PFSK-1 (cell line): ENCODE data around the gene KISS1R.
A peak's percentile ranks its signal among the peaks of the same experiment; 100 is the strongest.

Experiments used
- FOXP2 ChIP-seq: optimal IDR thresholded peaks from 2 replicates; pipeline ENCODE3; 2011; ENCODE audit warnings: borderline replicate concordance, control low read depth, inconsistent platforms; ENCODE audit not compliant: insufficient read depth; ENCODE audit errors: extremely low read length, extremely low read depth
- POLR2AphosphoS5 ChIP-seq: IDR thresholded peaks from 2 replicates; pipeline ENCODE4 v1.6.1; 2012; ENCODE audit warnings: low read depth, mild to moderate bottlenecking, control low read depth, low read length, moderate library complexity
- REST ChIP-seq, 2 experiments: IDR thresholded peaks; 2 replicates each; pipeline versions ENCODE4 v1.6.1 to v1.8.0; 2011 to 2012; ENCODE audit warnings: low read depth in 2 of 2, low read length in 2 of 2, control low read depth in 1 of 2, inconsistent platforms in 1 of 2, mild to moderate bottlenecking in 1 of 2, moderate library complexity in 1 of 2; ENCODE audit not compliant: insufficient read depth in 1 of 2
- SIN3A ChIP-seq: IDR thresholded peaks from 2 replicates; pipeline ENCODE4 v1.6.1; 2012; ENCODE audit warnings: mild to moderate bottlenecking, low read length, moderate library complexity, borderline replicate concordance; ENCODE audit not compliant: insufficient read depth
- TAF1 ChIP-seq: IDR thresholded peaks from 2 replicates; pipeline ENCODE4 v1.6.1; 2012; ENCODE audit warnings: low read length, control low read depth, borderline replicate concordance; ENCODE audit not compliant: insufficient read depth

Gene KISS1R

GRCh38 chr19:919199-920050, 2.3 kb downstream of the KISS1R start:
- TF ChIP-seq TAF1: no peak
- no peak for TF ChIP-seq SIN3A
- TF ChIP-seq REST (IDR thresholded peaks at IDR 0.05; ENCODE audit: insufficient read depth in 1 of 2, low read depth in 2 of 2, low read length in 2 of 2): no peak
- no peak for TF ChIP-seq POLR2AphosphoS5
- peak; percentile 23 for TF ChIP-seq FOXP2

- TF ChIP-seq REST (IDR thresholded peaks at IDR 0.05; ENCODE audit: insufficient read depth in 1 of 2, low read depth in 2 of 2, low read length in 2 of 2) (no peak), POLR2AphosphoS5 (no peak), TAF1 (no peak), FOXP2 (no peak), SIN3A (no peak)
These were observed 3.1 kb downstream of the KISS1R start for GRCh38 chr19:920051-920864.

- no peak for TF ChIP-seq FOXP2
- no peak for TF ChIP-seq REST (IDR thresholded peaks at IDR 0.05; ENCODE audit: insufficient read depth in 1 of 2, low read depth in 2 of 2, low read length in 2 of 2)
- 0 out of 2 replicates have a peak, but pooled peaks have one; percentile 13 for TF ChIP-seq TAF1
- TF ChIP-seq SIN3A: no peak
- no peak for TF ChIP-seq POLR2AphosphoS5
These were observed 7.5 kb downstream of the KISS1R start for GRCh38 chr19:924553-925086.

GRCh38 chr19:925087-925525, 8.0 kb downstream of the KISS1R start:
- 0 out of 4 replicates have a peak, but pooled peaks of 1 of the 2 experiments have one; percentile 15 for TF ChIP-seq REST (IDR thresholded peaks at IDR 0.05; ENCODE audit: insufficient read depth in 1 of 2, low read depth in 2 of 2, low read length in 2 of 2)
- no peak for TF ChIP-seq FOXP2
- no peak for TF ChIP-seq SIN3A
- no peak for TF ChIP-seq TAF1
